HG02885 (cell line): ENCODE data around the gene TMCO1.
"Not testable (repeated sequence)": the region's sequence is repeated elsewhere in the genome, so short reads cannot be mapped to it uniquely, and the experiment has no call there.

ENCODE experiments used
- ATAC-seq: cut with Tn5 transposase; IDR thresholded peaks from one replicate; pipeline ENCODE4 v1.9.1; 2021; ENCODE audit warnings: mild to moderate bottlenecking; ENCODE audit not compliant: unreplicated experiment, poor library complexity

TMCO1 gene, protein sequence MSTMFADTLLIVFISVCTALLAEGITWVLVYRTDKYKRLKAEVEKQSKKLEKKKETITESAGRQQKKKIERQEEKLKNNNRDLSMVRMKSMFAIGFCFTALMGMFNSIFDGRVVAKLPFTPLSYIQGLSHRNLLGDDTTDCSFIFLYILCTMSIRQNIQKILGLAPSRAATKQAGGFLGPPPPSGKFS

DNA sequence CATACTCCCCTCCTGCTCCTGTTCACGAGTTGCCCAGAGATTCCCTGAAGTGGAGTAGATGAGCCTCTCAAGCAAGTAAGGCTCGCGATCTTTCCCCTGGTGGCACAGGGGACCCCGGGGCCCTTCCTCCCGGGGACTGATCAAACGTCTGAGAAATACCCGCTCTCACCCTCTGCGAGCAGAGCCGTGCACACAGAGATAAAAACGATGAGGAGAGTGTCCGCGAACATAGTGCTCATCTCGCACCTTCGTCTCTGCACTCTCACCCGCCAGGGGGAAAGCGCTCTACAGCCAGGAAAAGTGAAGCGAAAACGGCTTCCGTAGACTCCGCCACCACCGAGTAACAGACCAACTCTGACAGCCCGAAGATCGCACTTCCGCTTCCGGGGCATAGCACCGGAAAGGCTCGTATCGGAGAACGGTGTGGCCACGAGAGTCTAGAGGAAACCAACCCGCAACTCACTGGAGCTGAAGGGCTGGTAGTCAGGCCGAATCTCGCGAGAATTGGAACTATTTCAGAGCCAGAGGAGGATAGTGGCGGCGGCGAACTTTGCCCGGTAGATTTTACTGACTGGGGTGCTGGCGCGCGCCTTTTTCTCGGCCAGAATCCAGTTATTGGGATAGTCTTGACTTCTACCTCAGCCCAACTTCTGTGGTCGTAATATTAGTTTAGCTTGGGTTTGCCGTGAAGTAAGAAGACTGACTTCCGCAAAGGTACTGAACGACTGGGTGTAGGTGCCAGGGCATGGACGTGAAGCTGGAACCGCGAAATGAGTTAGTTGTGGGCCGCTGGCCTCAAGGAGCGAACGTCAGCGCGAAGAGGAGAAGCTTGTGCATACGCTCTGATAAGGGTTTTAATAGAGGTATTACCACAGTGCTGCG is at the start of gene TMCO1:
Gene TMCO1 (minus strand): TSS at position 356 of the 882 bp plus-strand sequence. CDS start 117 bp downstream, at position 239.
- peak; percentile 100 for ATAC-seq

DNA sequence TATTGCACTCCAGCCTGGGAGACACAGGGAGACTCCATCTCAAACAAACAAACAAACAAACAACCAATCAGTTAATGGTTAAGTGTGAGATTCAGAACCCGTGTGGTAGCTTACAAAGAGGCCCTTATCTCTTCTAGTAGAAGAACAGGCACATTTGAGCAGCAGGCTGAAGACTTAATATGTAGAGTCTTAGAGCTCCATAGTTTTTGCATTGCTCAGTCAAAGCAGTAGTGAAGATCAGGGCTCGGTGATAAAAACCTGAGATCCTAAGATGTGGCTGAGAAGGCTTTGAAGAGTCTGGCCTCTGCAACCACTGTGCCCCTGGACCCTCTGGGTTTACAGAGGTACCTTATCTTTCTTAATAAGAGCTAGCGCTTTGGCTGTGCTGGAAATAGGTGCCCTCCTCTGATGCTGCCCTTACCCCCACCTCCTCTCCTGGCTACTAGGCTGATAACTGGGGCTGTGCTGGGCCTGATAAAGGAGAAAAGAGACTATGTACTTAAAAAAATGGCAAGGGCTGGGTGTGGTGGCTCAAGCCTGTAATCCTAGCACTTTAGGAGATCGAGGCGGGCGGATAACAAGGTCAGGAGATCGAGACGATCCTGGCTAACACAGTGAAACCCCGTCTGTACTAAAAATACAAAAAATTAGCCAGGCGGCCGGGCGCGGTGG is 48.3 kb upstream of the TMCO1 start:
- no peak for ATAC-seq

DNA sequence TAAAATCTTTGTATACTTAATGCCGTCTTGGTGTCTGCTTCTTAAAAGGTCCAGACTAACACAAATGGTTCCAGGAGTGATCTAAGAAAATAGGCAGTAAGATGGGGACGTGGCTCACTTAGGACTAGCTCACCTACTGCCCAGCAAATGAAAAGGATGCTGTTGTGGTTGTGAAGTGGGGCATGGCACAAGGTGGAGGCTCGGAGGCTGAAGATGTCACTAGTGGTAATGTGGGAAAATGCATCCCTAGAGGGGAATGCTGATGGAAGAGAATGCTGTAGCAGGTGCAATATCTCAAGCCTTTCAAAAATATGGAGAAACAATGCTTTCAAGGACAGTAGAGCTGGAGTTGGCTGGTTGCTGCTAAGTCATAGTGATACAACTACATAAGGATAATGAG is 47.5 kb upstream of the TMCO1 start:
- no peak for ATAC-seq

DNA sequence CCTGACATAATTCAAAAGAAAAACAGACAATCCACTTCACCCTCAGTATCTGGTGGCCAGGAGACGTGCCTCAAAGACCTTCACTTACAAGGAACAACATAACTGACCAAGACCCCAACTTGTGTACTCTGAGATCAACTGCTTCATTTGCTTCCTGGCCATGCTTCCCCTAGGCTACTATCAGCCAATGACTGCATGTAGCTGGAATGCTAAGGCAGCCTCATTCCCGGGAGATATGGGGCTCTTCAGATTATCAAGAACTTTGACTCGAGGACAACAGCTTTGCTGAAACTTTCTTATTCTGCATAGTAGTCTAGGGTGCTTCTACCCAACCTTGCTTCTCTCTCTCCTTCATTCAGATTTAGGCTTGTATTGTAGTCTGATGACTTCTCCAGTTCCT is 47.1 kb upstream of the TMCO1 start:
- ATAC-seq: no peak

DNA sequence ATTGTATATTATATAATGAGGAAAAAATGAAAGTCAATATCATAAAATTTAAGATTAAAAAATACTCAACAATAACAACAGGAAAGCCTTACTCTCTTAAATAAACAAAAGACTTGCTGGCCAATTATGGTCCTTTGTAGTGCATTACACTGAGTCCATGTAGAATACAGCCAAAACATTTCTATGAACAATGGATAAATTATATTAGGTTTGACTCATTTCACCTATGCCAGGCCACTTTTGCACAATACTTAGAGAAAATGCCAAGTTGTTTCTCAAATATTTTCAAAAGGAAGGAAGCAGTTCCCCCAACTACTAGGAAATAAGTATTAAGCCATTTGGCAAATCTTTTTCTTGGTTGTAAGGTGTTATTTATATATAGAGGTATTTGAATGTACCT is 38.9 kb upstream of the TMCO1 start:
- ATAC-seq: no peak

DNA sequence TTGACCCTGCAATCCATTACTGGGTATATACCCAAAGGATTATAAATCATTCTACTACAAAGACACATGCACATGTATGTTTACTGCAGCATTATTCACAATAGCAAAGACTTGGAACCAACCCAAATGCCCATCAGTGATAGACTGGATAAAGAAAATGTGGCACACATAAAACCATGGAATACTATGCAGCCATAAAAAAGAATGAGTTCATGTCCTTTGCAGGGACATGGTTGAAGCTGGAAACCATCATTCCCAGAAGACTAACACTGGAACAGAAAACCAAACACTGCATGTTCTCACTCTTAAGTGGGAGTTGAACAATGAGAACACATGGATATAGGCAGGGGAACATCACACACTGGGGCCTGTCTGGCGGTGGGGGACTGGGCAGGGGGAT is 35.8 kb upstream of the TMCO1 start:
- not testable (repeated sequence) for ATAC-seq

DNA sequence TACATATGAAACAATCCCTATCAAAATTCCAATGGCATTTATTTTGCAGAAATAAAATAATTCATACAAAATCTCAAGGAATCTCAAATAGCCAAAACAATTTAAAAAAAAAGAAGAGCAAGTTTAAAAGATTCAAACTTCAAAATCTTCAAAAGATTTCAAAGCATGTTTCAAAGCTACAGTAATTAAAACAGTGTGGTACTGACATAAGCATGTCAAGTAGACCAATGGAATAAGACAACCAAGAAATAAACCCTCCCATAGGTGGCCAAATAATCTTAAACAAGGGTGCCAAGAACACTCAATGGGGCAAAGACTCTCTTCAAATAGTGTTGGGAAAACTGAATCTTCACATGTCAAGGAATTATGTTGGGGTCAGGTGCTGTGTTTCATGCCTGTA is 30.7 kb upstream of the TMCO1 start:
- no peak for ATAC-seq

DNA sequence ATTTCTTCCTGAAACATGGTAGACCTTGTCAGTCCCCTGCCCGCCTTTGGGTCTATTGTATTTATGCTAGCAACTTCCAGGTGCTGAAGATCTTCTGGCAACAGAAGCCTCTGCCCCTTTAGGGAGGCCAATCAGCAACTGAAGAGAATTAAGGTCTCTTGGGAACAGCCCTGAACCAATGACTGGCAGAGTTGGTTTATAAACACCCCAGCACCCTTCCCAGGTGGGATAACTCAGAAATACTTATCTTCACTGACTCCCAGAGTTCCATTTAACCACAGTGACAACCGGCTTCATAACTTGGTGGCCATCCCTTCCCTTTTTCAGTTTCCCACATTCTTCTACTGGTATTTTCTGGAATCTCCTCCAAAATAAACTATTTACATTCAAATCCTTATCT is 27.2 kb upstream of the TMCO1 start:
- ATAC-seq: no peak

DNA sequence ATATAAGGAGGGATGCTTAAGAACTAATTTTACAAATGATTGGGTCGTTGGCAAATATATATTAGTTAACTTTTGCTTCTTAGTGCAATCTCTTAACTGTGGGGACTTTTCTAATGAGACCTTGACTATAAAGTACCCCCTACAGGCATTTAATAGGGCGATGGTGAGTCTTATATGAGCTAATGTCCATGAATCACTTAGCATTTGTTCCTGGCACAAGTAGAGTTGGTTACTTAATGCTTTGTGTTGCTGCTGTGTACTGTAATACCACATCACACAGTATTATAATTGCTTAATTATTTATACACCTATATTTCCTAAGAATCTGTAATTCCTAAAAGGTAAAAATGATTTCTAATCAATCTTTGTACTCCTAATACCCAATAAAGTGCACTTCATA is 25.3 kb upstream of the TMCO1 start:
- no peak for ATAC-seq

DNA sequence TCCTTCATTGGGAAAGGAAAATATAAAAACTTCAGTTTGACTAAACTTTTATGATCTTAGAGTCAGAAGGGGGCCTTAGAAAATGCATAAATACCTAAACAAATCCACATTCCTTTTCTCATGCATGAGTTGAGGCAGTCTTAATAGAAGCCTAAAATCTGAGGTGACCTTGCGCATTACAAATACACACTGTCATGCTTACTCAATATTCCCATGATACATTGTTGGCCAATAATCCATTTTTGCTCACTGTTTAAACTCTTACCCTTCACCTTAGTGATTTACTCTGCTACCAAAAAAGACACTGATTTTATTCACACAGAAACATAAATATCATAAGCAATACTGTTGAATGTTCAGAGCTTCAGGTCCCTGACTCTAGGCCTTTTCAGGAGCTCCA is 19.1 kb upstream of the TMCO1 start:
- ATAC-seq: no peak

DNA sequence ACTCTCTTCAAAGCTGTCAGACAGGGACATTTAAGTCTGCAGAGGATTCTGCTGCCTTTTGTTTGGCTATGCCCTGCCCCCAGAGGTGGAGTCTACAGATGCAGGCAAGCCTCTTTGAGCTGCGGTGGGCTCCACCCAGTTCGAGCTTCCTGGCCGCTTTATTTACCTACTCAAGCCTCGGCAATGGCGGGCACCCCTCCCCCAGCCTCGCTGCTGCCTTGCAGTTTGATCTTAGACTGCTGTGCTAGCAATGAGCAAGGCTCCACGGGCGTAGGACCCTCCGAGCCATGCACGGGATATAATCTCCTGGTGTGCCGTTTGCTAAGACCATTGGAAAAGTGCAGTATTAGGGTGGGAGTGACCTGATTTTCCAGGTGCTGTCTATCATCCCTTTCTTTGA is 14.9 kb upstream of the TMCO1 start:
- ATAC-seq: not testable (repeated sequence)

DNA sequence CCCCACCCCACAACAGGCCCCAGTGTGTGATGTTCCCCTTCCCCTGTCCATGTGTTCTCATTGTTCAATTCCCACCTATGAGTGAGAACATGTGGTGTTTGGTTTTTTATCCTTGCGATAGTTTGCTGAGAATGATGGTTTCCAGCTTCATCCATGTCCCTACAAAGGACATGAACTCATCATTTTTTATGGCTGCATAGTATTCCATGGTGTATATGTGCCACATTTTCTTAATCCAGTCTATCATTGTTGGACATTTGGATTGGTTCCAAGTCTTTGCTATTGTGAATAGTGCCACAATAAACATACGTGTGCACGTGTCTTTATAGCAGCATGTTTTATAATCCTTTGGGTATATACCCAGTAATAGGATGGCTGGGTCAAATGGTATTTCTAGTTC is 9.5 kb upstream of the TMCO1 start:
- ATAC-seq: not testable (repeated sequence)

DNA sequence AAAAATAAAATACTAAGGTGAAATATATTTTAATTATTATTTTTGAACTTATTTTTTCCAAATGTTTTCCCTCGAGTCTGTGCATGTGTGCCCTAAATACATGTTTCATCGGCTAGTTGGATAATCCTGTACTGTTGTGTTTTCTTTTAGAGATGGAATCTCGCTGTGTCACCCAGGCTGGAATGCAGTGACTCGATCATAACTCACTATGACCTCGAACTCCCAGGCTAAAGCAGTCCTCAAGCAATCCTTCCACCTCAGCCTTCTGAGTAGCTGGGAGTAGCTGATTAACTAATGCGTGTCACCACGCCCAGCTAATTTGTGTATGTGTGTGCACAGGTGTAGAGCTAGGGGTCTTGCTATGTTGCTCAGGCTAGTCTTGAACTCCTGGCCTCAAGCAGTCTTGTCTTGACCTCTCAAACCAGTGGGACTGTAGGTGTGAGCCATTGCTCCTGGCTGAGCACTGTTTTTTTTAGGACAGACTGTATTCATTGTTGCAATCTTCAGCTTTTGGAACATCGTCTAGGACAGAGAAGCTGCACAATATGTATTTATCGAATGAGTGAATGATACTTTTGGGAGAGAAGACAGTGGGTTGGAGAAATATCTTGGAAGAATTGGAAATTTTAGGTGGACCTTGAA is 4.8 kb upstream of the TMCO1 start:
- no peak for ATAC-seq

DNA sequence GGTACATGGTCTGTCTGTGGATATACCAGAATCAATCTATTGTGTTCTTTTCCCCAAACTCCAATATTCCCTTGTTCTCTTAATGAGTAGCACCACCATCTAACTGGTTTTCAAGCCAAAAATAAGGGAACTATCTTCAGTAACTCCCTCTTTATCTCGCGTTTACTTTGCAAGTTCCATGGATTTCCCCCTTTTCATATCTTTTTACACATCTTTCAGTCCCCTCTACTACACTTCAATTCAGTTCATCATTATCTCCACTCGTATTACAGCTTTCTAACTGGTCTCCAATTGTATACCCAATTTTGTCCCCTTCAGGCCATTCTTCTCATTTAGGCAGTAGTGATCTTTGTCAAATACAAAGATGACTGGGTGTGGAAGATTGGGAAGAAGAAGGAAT is 4.1 kb upstream of the TMCO1 start:
- no peak for ATAC-seq

DNA sequence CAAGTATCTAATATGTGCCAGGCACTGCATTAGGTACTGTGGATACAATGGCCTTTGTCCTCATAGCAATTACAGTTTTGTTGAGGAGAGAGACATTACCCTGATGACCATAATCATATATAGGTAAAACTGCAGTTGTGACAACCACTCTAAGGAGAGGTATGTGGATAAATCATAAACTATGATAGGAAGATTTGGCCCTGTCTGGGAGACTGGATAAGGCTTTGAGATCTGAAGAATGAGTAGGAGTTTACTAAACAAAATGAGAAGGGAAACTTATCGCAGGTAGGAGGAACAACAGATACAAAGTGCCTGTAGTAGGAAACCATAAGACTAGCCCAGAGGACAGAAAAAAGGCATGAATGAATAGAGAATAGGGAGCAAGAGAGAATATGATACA is 4.4 kb downstream of the TMCO1 start:
- ATAC-seq: no peak

DNA sequence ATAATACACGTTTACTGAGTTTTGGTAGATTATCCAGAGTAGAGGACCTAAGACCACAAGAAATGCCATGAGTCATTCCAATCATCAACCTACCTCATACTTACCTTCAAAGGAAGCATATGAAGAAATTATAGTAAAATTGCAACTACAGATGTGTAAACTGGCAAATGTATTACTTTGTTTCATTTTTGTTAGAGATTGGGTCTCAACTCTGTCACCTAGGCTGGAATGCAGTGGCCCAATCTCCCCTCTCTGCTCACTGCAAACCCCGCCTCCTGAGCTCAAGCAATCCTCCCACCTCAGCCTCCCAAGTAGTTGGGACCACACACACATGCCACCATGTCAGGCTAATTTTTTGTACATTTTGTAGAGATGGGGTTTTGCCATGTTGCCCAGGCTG is 5.2 kb downstream of the TMCO1 start:
- ATAC-seq: no peak

DNA sequence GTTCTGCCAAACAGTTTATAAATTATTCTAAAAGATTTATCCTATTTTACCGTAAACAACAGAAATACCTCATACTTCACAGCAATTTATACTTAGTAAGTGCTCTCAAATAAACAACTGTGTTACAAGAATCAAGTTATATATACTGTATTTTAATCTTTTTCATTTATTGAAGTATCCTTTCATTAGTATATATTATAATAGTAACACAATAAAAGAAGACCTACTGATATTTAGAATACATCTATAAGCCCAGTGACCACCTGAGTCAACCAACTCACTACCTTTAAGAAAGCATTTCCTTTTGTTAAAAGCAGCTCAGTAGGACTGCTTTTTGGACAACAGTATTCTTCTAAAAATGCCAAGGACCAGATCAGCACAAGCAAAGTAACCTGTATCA is 5.9 kb downstream of the TMCO1 start:
- no peak for ATAC-seq

DNA sequence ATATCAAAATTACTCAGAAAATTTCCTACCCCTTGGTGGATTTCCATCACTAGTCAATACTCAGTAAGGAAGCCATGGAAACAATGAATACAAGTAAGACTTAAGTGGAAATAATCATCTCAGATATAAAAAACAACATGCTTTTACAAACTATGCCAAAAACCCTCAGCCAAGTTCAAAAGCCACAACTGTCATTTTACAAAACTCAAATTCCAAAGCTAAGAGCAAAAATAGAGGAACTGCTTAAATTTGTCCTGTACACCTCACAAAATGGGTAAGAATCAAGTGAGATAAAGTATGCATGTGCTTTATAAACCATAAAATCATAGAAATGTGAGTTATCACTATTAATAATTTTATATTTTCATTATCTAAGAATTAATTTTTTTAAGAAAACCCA is 9.6 kb downstream of the TMCO1 start:
- ATAC-seq: no peak

DNA sequence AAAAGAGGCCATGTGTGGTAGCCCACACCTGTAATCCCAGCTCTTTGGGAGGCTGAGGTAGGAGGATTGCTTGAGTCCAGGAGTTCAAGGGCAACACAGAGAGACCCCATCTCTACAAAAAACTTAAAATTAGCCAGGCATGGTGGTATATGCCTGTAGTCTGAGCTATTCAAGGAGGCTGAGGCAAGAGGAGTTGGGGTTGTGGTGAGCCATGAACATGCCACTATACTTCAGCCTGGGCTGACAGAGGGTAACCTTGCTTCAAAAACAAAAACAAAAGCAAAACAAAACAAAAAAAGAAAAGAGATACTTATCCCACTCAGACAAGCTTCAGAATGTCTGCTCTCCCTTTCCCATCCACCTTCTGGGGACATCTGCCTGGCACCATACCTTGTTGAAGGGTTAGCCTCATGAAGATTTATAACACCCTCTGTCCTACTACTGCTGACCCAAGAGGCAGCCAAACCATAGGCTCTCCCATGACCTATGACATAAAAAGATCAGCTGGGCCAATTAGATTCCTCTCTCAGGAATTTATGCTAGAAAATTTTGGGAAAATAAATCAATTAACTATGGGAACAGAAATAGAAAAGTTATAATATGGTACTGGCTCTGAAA is 13.2 kb downstream of the TMCO1 start:
- ATAC-seq: no peak

DNA sequence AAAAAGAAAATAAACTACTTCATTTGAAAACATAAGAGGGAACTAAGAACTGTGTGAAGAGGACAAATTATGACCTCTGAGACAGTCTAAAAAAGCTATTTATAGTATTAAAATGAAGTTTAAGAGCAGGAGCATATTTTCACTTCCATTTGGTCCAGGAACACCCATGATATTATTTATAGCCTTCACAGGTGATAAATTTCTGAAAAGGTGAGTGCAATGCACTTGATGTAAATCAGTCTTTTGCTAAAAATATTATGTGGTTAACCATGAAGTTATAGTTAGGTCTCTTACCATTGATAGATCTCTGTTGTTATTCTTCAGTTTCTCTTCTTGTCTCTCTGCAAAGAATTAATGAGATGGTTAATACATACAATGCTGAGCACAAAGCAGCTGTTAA is 14.7 kb downstream of the TMCO1 start:
- ATAC-seq: peak; percentile 95

DNA sequence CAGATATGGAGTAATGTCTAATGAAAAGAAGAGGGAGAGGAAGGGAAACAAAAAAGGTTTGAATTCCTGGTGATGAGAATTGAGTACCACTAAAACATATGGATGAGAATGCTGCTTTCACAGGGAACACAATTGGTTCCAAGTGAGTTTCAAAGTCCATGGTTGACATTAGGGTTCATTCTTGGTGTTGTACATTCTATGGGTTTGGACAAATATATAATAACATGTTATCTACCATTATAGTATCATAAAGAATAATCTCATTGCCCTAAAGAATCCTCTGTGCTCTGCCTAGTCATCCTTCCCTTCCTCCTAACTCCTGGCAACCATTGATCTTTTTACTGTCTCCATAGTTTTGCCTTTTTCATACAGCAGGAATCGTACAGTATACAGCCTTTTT is 20.1 kb downstream of the TMCO1 start:
- no peak for ATAC-seq
